SK-N-SH (cell line): ENCODE data around the gene PRKCA. TPM values are rescaled to one million over a fixed set of nuclear protein-coding genes. Genes with fewer than 3 reads are reported as not detected.

ENCODE experiments used
- CTCF ChIA-PET: fragments of 300-600, 350-600 bp; formaldehyde crosslinking; extraction: SDS; loops from one replicate; lab custom pipeline; 2021; lab: Yijun Ruan, JAX
- POLR2A ChIA-PET: fragments of 350-600 bp; sonication (Branson Sonifier 250); formaldehyde crosslinking; extraction: SDS; loops from one replicate; lab custom pipeline; 2020; ENCODE audit warnings: antibody characterized with exemption, inconsistent platforms; lab: Yijun Ruan, JAX
- DNase-seq: peaks from one replicate; pipeline ENCODE4 v3.0.0; 2012
- H2AFZ ChIP-seq: fragments of 200-600 bp; sonication (generic); 2 replicates; pipeline ENCODE4 v1.8.1; 2016; ENCODE audit warnings: antibody characterized with exemption, mild to moderate bottlenecking, low read depth
- H3F3A ChIP-seq: fragments of 200-600 bp; sonication (generic); replicated peaks from 2 replicates; pipeline ENCODE3; 2016; ENCODE audit warnings: antibody characterized with exemption, mild to moderate bottlenecking; ENCODE audit not compliant: insufficient read depth
- H3K27ac ChIP-seq, 2 experiments: fragments of 200-500 bp in 1 of 2; fragments of 200-600 bp in 1 of 2; sonication (Bioruptor generic) in 1 of 2; sonication (generic), shearing (Covaris generic) in 1 of 2; 2 replicates each; pipeline versions ENCODE4 v1.5.1 to v1.6.1; 2014 to 2016; ENCODE audit warnings: low read depth in 2 of 2, inconsistent platforms in 1 of 2, low read length in 1 of 2, mild to moderate bottlenecking in 1 of 2, mixed read lengths in 1 of 2
- H3K27me3 ChIP-seq: fragments of 200-600 bp; sonication (generic), shearing (Covaris generic); 2 replicates; pipeline ENCODE4 v1.6.1; 2016; ENCODE audit warnings: mixed run types; ENCODE audit not compliant: insufficient read depth
- H3K36me3 ChIP-seq, 2 experiments: fragments of 200-500 bp in 1 of 2; fragments of 200-600 bp in 1 of 2; sonication (Bioruptor generic) in 1 of 2; sonication (generic) in 1 of 2; replicated peaks in 1 of 2; 2 replicates each; pipeline versions ENCODE3 to v1.5.1; 2014 to 2016; ENCODE audit warnings: low read length in 1 of 2, mild to moderate bottlenecking in 1 of 2; ENCODE audit not compliant: insufficient read depth in 2 of 2, control insufficient read depth in 1 of 2
- H3K4me1 ChIP-seq, 2 experiments: fragments of 200-500 bp in 1 of 2; fragments of 200-600 bp in 1 of 2; sonication (Bioruptor generic) in 1 of 2; sonication (generic), shearing (Covaris generic) in 1 of 2; 2 replicates each; pipeline versions ENCODE4 v1.5.1 to v1.6.1; 2014 to 2016; ENCODE audit warnings: low read depth in 1 of 2, low read length in 1 of 2, mixed run types in 1 of 2; ENCODE audit not compliant: insufficient read depth in 2 of 2, control insufficient read depth in 1 of 2
- H3K4me2 ChIP-seq: fragments of 200-600 bp; sonication (generic), shearing (Covaris generic); 2 replicates; pipeline ENCODE4 v1.6.1; 2017; ENCODE audit warnings: mixed run types
- H3K4me3 ChIP-seq, 2 experiments: fragments of 200-500 bp in 1 of 2; fragments of 200-600 bp in 1 of 2; sonication (Bioruptor generic) in 1 of 2; sonication (generic), shearing (Covaris generic) in 1 of 2; 2 replicates each; pipeline versions ENCODE4 v1.5.1 to v1.8.1; 2014 to 2016; ENCODE audit warnings: low read depth in 2 of 2, inconsistent platforms in 1 of 2, low read length in 1 of 2, mild to moderate bottlenecking in 1 of 2, mixed read lengths in 1 of 2, moderate library complexity in 1 of 2
- H3K79me2 ChIP-seq: fragments of 200-600 bp; sonication (generic); 2 replicates; pipeline ENCODE4 v1.8.1; 2017; ENCODE audit warnings: mild to moderate bottlenecking; ENCODE audit not compliant: insufficient read depth
- H3K9ac ChIP-seq: fragments of 200-600 bp; sonication (generic); 2 replicates; pipeline ENCODE4 v1.6.1; 2017; ENCODE audit warnings: mixed run types
- H3K9me2 ChIP-seq: fragments of 200-600 bp; sonication (generic); 2 replicates; pipeline ENCODE4 v1.6.1; 2017; ENCODE audit warnings: mixed run types
- H3K9me3 ChIP-seq: fragments of 200-600 bp; sonication (generic); 2 replicates; pipeline ENCODE4 v1.6.1; 2017; ENCODE audit warnings: mixed run types, mild to moderate bottlenecking, moderate library complexity
- H4K20me1 ChIP-seq: fragments of 200-600 bp; sonication (generic); 2 replicates; pipeline ENCODE4 v1.6.1; 2017; ENCODE audit warnings: mild to moderate bottlenecking, mixed run types; ENCODE audit not compliant: insufficient read depth
- CHD2 ChIP-seq: fragments of 150-350 bp; IDR thresholded peaks from 2 replicates; pipeline ENCODE4 v1.6.1; 2018; ENCODE audit warnings: low read length; ENCODE audit not compliant: partially characterized antibody
- ELF1 ChIP-seq: IDR thresholded peaks from 2 replicates; pipeline ENCODE4 v1.4.0; 2012
- FOXJ3 ChIP-seq: sonication (generic); formaldehyde crosslinking; IDR thresholded peaks from 2 replicates; pipeline ENCODE4 v1.5.1; 2020; ENCODE audit warnings: mild to moderate bottlenecking, missing genetic modification reagents
- GABPA ChIP-seq: IDR thresholded peaks from 2 replicates; pipeline ENCODE4 v1.4.0; 2012; ENCODE audit warnings: low read depth, mild to moderate bottlenecking
- GATA2 ChIP-seq: sonication (generic); formaldehyde crosslinking; IDR thresholded peaks from 2 replicates; pipeline ENCODE4 v1.5.0; 2020; ENCODE audit warnings: mild to moderate bottlenecking, missing genetic modification reagents
- JUND ChIP-seq: IDR thresholded peaks from 2 replicates; pipeline ENCODE4 v1.4.0; 2012
- MXI1 ChIP-seq: IDR thresholded peaks from 2 replicates; pipeline ENCODE4 v1.6.1; 2012; ENCODE audit warnings: mild to moderate bottlenecking, low read depth, low read length, improper control_type of control experiment
- NFIC ChIP-seq: IDR thresholded peaks from 2 replicates; pipeline ENCODE4 v1.4.0; 2012; ENCODE audit warnings: borderline replicate concordance
- POLR2AphosphoS5 ChIP-seq: IDR thresholded peaks from 2 replicates; pipeline ENCODE4 v1.6.1; 2012; ENCODE audit warnings: low read depth, low read length
- RAD21 ChIP-seq: IDR thresholded peaks from 2 replicates; pipeline ENCODE4 v1.6.1; 2012; ENCODE audit warnings: mild to moderate bottlenecking, low read length
- RCOR1 ChIP-seq: fragments of 150-350 bp; IDR thresholded peaks from 2 replicates; pipeline ENCODE4 v1.6.1; 2017; ENCODE audit warnings: antibody characterized with exemption, low read length
- RFX5 ChIP-seq: IDR thresholded peaks from 2 replicates; pipeline ENCODE4 v1.6.1; 2012; ENCODE audit warnings: mild to moderate bottlenecking, improper control_type of control experiment, low read length
- SMC3 ChIP-seq: IDR thresholded peaks from 2 replicates; pipeline ENCODE4 v1.6.1; 2012; ENCODE audit warnings: low read depth, low read length, improper control_type of control experiment
- TAF1 ChIP-seq: IDR thresholded peaks from 2 replicates; pipeline ENCODE4 v1.6.1; 2012; ENCODE audit warnings: low read depth, mild to moderate bottlenecking, low read length, moderate library complexity, borderline replicate concordance
- WGBS: methylation state at CpG from one replicate; pipeline ENCODE4 v1.1.6; 2017; ENCODE audit warnings: low lambda C conversion rate; 5-methylcytosine and 5-hydroxymethylcytosine counted together
- polyA plus RNA-seq, 3 experiments: library from polyadenylated mRNA; depleted of rRNA; stranded (reverse); fragments of >200 nt; gene quantifications; 2 replicates each; pipeline ENCODE4 v1.2.3, GENCODE V29; 2012
- TF ChIP-seq, protein P1 (sequence below): IDR thresholded peaks from 2 replicates; pipeline ENCODE4 v1.4.0; 2012; ENCODE audit warnings: low read depth
- TF ChIP-seq, protein P2 (sequence below): fragments of 200-600 bp; sonication (generic); IDR thresholded peaks from 2 replicates; pipeline ENCODE4 v1.6.1; 2017; ENCODE audit warnings: antibody characterized with exemption, mild to moderate bottlenecking, moderate library complexity
- TF ChIP-seq, protein P3 (sequence below): fragments of 150-350 bp; IDR thresholded peaks from 2 replicates; pipeline ENCODE4 v1.6.1; 2016; ENCODE audit warnings: mild to moderate bottlenecking, low read depth, low read length

PRKCA gene
- polyA plus RNA-seq, 1 of the 3 experiments (the other 2 are of a cell fraction), result 108 TPM

DNA sequence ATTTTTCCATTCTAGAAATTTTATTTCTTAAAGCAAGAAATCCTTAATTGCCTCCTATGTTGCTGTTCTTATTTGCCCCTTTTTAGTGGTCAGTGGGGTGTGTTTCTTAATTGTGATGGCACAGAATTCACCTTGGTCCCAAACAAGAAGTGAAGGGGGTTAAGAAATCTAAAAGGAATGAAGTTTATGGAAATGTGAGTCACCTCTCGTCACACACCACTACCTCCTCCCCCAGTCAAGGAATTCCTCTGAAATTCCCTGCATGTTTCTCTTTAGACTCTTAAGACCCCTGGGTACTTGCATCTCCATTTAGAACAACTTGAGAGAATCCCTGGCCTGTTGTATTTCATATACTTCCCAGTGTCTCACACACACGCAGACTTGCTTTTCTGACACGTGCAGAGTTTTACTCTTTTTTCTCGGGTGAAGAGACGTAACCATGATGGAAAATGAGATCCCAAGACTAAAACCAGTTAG lies 247.4 kb downstream of the PRKCA start (continued):
- no peak for TF ChIP-seq TAF1
- TF ChIP-seq RFX5, result no peak
- TF ChIP-seq, protein P1, sequence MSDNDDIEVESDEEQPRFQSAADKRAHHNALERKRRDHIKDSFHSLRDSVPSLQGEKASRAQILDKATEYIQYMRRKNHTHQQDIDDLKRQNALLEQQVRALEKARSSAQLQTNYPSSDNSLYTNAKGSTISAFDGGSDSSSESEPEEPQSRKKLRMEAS, result peak; percentile 46; the same call in 1 of the 2 replicates
- no peak for TF ChIP-seq RCOR1
- no peak for TF ChIP-seq GATA2 (CRISPR knock-in tag)
- peak; percentile 61 for TF ChIP-seq JUND
- TF ChIP-seq GABPA, result 0 out of 2 replicates have a peak, but pooled peaks have one; percentile 0
- no peak; the same call in none of the 2 replicates for TF ChIP-seq NFIC
- TF ChIP-seq, protein P2, sequence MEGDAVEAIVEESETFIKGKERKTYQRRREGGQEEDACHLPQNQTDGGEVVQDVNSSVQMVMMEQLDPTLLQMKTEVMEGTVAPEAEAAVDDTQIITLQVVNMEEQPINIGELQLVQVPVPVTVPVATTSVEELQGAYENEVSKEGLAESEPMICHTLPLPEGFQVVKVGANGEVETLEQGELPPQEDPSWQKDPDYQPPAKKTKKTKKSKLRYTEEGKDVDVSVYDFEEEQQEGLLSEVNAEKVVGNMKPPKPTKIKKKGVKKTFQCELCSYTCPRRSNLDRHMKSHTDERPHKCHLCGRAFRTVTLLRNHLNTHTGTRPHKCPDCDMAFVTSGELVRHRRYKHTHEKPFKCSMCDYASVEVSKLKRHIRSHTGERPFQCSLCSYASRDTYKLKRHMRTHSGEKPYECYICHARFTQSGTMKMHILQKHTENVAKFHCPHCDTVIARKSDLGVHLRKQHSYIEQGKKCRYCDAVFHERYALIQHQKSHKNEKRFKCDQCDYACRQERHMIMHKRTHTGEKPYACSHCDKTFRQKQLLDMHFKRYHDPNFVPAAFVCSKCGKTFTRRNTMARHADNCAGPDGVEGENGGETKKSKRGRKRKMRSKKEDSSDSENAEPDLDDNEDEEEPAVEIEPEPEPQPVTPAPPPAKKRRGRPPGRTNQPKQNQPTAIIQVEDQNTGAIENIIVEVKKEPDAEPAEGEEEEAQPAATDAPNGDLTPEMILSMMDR, result no peak
- TF ChIP-seq FOXJ3 (CRISPR knock-in tag), result no peak
- TF ChIP-seq CHD2, result no peak
- TF ChIP-seq, protein P3, sequence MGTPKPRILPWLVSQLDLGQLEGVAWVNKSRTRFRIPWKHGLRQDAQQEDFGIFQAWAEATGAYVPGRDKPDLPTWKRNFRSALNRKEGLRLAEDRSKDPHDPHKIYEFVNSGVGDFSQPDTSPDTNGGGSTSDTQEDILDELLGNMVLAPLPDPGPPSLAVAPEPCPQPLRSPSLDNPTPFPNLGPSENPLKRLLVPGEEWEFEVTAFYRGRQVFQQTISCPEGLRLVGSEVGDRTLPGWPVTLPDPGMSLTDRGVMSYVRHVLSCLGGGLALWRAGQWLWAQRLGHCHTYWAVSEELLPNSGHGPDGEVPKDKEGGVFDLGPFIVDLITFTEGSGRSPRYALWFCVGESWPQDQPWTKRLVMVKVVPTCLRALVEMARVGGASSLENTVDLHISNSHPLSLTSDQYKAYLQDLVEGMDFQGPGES, result no peak
- no peak; the same call in 1 of the 2 replicates for TF ChIP-seq ELF1
- no peak; the same call in 1 of the 2 replicates for TF ChIP-seq POLR2AphosphoS5

DNA sequence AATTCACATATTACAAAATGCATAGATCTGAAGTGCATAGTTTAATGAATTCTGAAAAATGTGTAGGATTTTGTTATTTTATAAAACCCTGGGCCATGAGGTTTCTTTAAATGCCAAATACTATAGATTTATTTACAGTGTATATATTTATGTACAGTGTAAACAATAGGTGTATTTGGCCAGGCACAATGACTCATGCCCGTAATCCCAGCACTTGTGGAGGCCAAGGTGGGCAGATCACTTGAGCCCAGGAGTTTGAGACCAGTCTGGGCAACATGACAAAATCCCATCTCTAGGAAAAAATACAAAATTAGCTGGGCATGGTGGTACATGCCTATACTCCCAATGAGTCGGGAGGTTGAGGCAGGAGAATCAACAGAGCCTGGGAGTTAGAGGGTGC lies 249.4 kb downstream of the PRKCA start:
- no peak overlapping the region for H3K4me2 ChIP-seq
- H3K9ac ChIP-seq, result no peak overlapping the region
- no peaks in the 10 kb centered on the region for H3K9me3 ChIP-seq
- H3K9me2 ChIP-seq, result no peaks in the 10 kb centered on the region
- H4K20me1 ChIP-seq, result no peaks in the 10 kb centered on the region
- H2AFZ ChIP-seq, result no peak overlapping the region
- H3K4me1 ChIP-seq, result peaks cover 14 to 30% of the 10 kb centered on the region in 2 experiments; a peak in 3 of 4 replicates
- H3K27me3 ChIP-seq, result no peaks in the 10 kb centered on the region
- no peak for DNase-seq
- 98% methylated on average over 2 of the region's 2 CpGs for WGBS
- H3K79me2 ChIP-seq, result peaks cover 94% of the 10 kb centered on the region
- TF ChIP-seq SMC3 (no peak), RAD21 (no peak), GATA2 (CRISPR knock-in tag) (no peak), MXI1 (no peak)
- TF ChIP-seq, all 33 proteins: peak for 0
- CTCF ChIA-PET, result interaction anchor here (1.1 kb wide), 1 partner anchor 147 kb away, joined by 3 read pairs; no protein-coding TSS in a partner anchor
- H3K27ac ChIP-seq, result no peak overlapping the region
- H3F3A ChIP-seq, result peaks cover 35% of the 10 kb centered on the region
- H3K4me3 ChIP-seq, result no peak overlapping the region
- peaks cover 0 to 31% of the 10 kb centered on the region in 2 experiments for H3K36me3 ChIP-seq
- POLR2A ChIA-PET, result no interaction called here
